HAP-1 (cell line): ENCODE measurements around the gene SLC6A20.
A peak's percentile ranks its signal among the peaks of the same experiment; 100 is the strongest.

ENCODE experiments used
- DNase-seq, 2 experiments: peaks; one replicate each; pipeline ENCODE4 v3.0.0-alpha.2; 2016 to 2020; ENCODE audit warnings: low spot score in 2 of 2
- H3K27me3 ChIP-seq: fragments of 250-450 bp; sonication (Bioruptor Pico); 2 replicates; pipeline ENCODE4 v1.5.1; 2020; ENCODE audit warnings: low read depth, mild to moderate bottlenecking, moderate library complexity
- H3K36me3 ChIP-seq: fragments of 250-450 bp; sonication (Bioruptor Pico); replicated peaks from 2 replicates; pipeline ENCODE4 v1.5.1; 2020; ENCODE audit warnings: mild to moderate bottlenecking
- H3K4me1 ChIP-seq: fragments of 250-450 bp; sonication (Bioruptor Pico); 2 replicates; pipeline ENCODE4 v1.5.1; 2020; ENCODE audit warnings: mild to moderate bottlenecking
- H3K4me3 ChIP-seq: fragments of 250-450 bp; sonication (Bioruptor Pico); 2 replicates; pipeline ENCODE4 v1.5.1; 2020; ENCODE audit warnings: mild to moderate bottlenecking, moderate library complexity
- H3K9me3 ChIP-seq: fragments of 250-450 bp; sonication (Bioruptor Pico); 2 replicates; pipeline ENCODE4 v1.5.1; 2020; ENCODE audit warnings: mild to moderate bottlenecking, moderate library complexity
- in situ Hi-C: fragments of 300-500 bp; cut with MboI; formaldehyde crosslinking; loops from 3 replicates; pipeline ENCODE4 v1.14.3; 2020; ENCODE audit warnings: low sequenced_read_pairs, inconsistent platforms, mixed read lengths

SLC6A20 gene

DNA sequence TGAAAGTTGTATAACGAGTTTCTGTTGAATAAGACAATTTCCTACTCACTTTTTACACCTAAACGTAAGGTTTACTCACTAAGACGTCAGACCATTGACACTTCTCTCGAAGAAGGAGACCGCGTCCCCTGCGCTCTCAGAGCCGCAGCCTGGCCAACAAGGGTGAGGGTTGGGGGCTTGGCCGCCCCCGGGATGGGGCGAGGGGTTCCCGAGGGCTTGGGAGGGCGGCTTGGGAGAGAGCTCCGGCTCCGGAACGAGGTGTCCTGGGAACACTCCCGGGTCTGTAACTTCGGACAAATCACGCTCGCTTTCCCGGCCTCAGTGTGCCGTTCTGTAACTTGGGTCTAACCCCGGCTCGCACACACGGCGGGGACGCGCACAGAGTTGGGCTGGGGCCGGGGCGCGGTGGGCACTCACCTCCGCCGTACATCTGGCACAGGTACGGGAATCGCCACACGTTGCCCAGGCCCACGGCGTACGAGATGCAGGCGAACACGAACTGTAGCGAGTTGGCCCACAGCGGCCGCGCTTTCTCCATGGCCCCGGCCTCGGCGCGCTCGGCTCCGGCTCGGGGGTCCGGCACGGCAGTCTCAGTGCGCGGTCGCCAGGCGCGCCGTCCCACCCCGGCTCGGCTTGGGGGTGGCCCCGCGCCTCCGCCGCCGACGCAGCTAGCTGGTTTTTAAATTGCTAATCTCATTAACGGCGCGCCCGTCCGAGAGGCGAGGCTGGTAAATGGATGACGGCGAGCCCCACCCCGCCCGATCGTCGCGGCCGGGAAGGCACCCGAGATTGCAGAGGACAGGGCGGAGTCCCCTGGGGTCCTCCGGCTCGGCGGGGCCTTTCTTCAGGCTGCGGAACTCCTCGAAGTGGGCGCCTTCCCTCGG is at the start of gene SLC6A20:
Gene SLC6A20 (minus strand): TSS at position 655 of the 884 bp plus-strand sequence. CDS start 117 bp downstream, at position 538.
- no peak for DNase-seq
- H3K9me3 ChIP-seq, result no peaks in the 10 kb centered on the region
- peaks cover 9% of the 10 kb centered on the region for H3K27me3 ChIP-seq
- H3K4me3 ChIP-seq, result no peak within 1 kb of the TSS
- H3K4me1 ChIP-seq, result no peaks in the 10 kb centered on the region
- no peaks in the 10 kb centered on the region for H3K36me3 ChIP-seq
- in situ Hi-C loops, result no loop called here

DNA sequence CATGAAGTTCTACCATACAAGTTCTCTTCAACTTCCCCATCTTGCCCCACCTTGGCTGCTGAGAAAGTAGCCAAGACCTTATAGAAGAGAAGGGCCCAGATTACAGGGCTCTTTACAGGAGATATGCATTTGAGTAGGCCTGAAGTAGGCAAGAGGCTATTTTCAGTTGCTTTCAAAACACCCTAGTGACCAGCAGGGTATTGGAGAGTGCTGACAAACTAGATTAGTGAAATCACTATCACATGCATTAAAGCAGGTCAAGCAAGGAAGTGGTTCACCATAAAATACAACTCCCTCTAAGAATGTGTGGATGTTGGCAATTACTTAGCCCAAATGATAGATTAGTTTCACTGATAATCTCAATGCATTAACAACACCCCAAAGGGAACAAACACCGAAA is 48.3 kb upstream of the SLC6A20 start:
- H3K4me3 ChIP-seq, result no peak overlapping the region
- H3K4me1 ChIP-seq, result peaks cover 3% of the 10 kb centered on the region; the same call in 1 of the 2 replicates
- no peak for DNase-seq
- in situ Hi-C loops, result no loop called here
- no peaks in the 10 kb centered on the region for H3K36me3 ChIP-seq
- H3K27me3 ChIP-seq, result peaks cover 23% of the 10 kb centered on the region
- 0 out of 2 replicates have a peak, but pooled peaks cover 2% of the 10 kb centered on the region for H3K9me3 ChIP-seq

DNA sequence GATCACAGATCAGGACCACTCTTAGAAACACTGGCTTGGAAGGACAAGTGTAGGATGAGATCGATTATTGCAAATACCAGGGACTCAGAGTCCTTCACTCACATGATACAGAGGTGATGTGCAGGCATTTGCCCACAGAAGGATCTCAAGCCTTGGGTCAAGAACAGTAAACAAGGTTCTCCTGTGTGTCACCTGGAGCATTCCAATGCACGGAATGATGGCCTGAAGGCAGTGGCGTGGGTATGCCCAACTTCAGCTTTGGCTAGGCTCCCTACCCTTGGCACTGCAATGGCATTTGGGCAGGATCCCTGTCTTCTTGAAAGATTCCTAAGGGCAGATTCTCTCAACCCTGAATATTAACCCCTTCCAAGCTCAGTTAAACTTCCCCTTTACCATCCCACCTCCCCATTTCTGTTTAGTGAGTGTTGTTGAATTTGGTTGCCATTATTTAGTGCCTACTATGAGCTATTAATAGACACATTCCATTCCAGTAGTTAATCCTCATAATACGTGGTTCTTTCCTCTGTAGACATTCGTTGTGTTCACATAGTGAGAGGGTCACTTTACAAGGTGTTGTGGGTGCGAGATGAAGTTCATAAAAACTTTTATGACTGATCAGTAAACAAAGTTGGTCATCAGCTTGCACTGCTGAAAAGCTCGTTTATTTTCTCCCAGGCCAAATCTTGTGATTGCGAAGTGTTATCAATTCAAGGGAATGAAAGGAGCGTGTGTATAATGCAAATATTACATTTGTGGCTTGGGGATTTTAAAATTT is 46.7 kb upstream of the SLC6A20 start:
- in situ Hi-C loops, result no loop called here
- Histone ChIP-seq H3K9me3 (0 out of 2 replicates have a peak, but pooled peaks cover 2% of the 10 kb centered on the region), H3K27me3 (peaks cover 16% of the 10 kb centered on the region), H3K4me1 (peaks cover 3% of the 10 kb centered on the region; the same call in 1 of the 2 replicates), H3K4me3 (no peak overlapping the region), H3K36me3 (no peaks in the 10 kb centered on the region)
- DNase-seq, result no peak

- H3K27me3 ChIP-seq, result peaks cover 11% of the 10 kb centered on the region
- peaks cover 3% of the 10 kb centered on the region; the same call in 1 of the 2 replicates for H3K4me1 ChIP-seq
- 0 out of 2 replicates have a peak, but pooled peaks cover 2% of the 10 kb centered on the region for H3K9me3 ChIP-seq
- DNase-seq, result peak; percentile 90 to 91
- H3K36me3 ChIP-seq, result no peaks in the 10 kb centered on the region
- in situ Hi-C loops, result no loop called here
- H3K4me3 ChIP-seq, result peak within 1 kb of the TSS; percentile 63
Observed at GRCh38 chr3:45841757-45842491, 45.6 kb upstream of the SLC6A20 start, which contains the start of gene LZTFL1. LZTFL1 (minus strand) TSS chr3:45842119; CDS start chr3:45841991, 128 bp downstream.

DNA sequence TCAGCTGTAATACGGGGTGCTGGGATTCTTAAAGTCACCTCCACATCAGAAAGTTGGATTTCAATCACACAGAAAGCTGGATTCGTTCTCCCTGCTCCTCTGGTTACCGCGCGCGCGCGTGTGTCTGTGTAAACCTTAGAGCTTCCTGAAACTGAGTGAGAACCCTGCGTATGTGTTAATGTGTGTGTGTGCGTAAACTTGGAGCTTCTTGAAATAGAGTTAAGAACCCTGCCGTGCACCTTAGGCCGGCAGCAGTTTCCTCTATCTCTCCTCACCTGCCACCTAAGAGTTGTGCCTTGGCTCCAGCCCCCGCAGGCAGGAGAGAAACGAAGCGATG is 45.1 kb upstream of the SLC6A20 start:
- in situ Hi-C loops, result no loop called here
- Histone ChIP-seq H3K9me3 (0 out of 2 replicates have a peak, but pooled peaks cover 2% of the 10 kb centered on the region), H3K27me3 (peaks cover 10% of the 10 kb centered on the region), H3K4me3 (peak overlapping the region; percentile 63), H3K36me3 (no peaks in the 10 kb centered on the region), H3K4me1 (peaks cover 3% of the 10 kb centered on the region; the same call in 1 of the 2 replicates)
- DNase-seq, result no peak

DNA sequence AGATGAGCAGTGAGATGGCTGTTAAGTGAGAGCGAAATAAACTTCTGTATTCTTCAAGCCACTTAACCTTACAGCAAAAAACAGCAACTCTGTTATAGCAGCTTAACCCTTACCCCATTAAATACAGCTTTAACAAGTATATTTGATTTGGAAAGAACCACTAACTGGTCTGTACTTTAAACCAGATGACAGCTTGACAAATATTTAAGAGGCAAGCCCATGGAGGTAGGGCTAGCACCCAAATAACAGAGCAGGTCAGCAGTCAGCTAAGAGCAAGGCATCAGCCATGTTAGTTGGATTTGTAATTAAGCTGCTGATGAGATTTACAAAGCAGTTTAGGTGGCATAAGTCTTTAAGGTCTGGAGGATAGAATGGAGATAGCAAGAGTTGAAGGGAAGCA is 42.1 kb upstream of the SLC6A20 start:
- Histone ChIP-seq H3K27me3 (no peaks in the 10 kb centered on the region), H3K4me3 (no peak overlapping the region), H3K4me1 (peaks cover 3% of the 10 kb centered on the region; the same call in 1 of the 2 replicates), H3K9me3 (0 out of 2 replicates have a peak, but pooled peaks cover 2% of the 10 kb centered on the region), H3K36me3 (no peaks in the 10 kb centered on the region)
- in situ Hi-C loops, result no loop called here
- no peak for DNase-seq

GRCh38 chr3:45832699-45833098 is 36.4 kb upstream of the SLC6A20 start:
- H3K4me3 ChIP-seq, result no peak overlapping the region
- in situ Hi-C loops, result no loop called here
- H3K9me3 ChIP-seq, result no peaks in the 10 kb centered on the region
- no peak for DNase-seq
- H3K4me1 ChIP-seq, result no peaks in the 10 kb centered on the region
- no peaks in the 10 kb centered on the region; the same call in 1 of the 2 replicates for H3K36me3 ChIP-seq
- no peaks in the 10 kb centered on the region for H3K27me3 ChIP-seq

GRCh38 chr3:45830121-45830520 is 33.8 kb upstream of the SLC6A20 start:
- H3K27me3 ChIP-seq, result no peaks in the 10 kb centered on the region
- no peak overlapping the region for H3K4me3 ChIP-seq
- in situ Hi-C loops, result no loop called here
- DNase-seq, result no peak
- H3K9me3 ChIP-seq, result no peaks in the 10 kb centered on the region
- no peaks in the 10 kb centered on the region for H3K4me1 ChIP-seq
- H3K36me3 ChIP-seq, result no peaks in the 10 kb centered on the region; the same call in 1 of the 2 replicates

DNA sequence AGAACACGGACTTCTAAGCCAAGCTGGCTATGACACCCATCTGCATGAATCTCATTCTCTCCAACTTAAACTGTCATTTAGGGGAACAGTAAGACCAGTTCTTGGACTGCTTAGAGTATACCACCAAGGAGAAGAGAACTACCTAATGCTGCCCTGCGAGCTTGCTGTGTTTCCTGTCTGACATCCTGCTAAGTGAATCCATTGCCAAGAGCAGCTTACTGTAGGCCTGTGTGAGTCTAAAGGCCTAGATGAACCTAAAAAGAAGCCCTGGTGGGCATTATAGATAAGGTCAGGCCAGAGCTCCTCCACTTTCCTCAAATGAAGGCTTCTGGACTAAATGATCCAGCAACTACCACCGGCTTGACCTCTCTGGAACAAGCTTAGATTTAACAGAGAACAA is 30.6 kb upstream of the SLC6A20 start:
- no peaks in the 10 kb centered on the region for H3K4me1 ChIP-seq
- no peak for DNase-seq
- in situ Hi-C loops, result no loop called here
- no peaks in the 10 kb centered on the region for H3K9me3 ChIP-seq
- no peaks in the 10 kb centered on the region for H3K27me3 ChIP-seq
- H3K4me3 ChIP-seq, result no peak overlapping the region
- H3K36me3 ChIP-seq, result no peaks in the 10 kb centered on the region

GRCh38 chr3:45826321-45826720 is 30.0 kb upstream of the SLC6A20 start:
- Histone ChIP-seq H3K27me3 (no peaks in the 10 kb centered on the region), H3K4me1 (no peaks in the 10 kb centered on the region), H3K4me3 (no peak overlapping the region), H3K9me3 (no peaks in the 10 kb centered on the region), H3K36me3 (no peaks in the 10 kb centered on the region)
- no peak for DNase-seq
- in situ Hi-C loops, result no loop called here

DNA sequence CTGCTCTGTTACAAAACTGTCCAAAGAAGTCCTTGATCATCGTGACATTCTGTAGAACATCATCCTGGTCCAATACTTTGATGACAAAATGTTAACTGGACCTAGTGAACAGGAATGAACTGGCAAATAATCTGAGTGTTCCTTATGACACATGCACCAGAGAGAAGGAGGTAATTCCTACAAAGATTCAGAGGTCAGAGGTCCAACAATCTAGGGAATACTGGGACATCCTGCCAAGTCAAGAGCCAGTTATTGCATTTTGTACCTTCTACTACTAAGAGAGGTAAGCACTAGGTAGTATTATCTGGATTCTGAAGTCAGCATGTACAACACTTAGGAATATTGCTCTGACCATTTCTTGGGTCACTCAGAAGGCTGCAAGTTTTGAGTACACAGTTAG is 24.8 kb upstream of the SLC6A20 start:
- no peak for DNase-seq
- no peak overlapping the region for H3K4me3 ChIP-seq
- in situ Hi-C loops, result no loop called here
- H3K36me3 ChIP-seq, result no peaks in the 10 kb centered on the region
- H3K27me3 ChIP-seq, result no peaks in the 10 kb centered on the region
- peaks cover 3% of the 10 kb centered on the region; the same call in 1 of the 2 replicates for H3K9me3 ChIP-seq
- no peaks in the 10 kb centered on the region for H3K4me1 ChIP-seq

GRCh38 chr3:45819543-45819942 is 23.2 kb upstream of the SLC6A20 start:
- Histone ChIP-seq H3K36me3 (no peaks in the 10 kb centered on the region), H3K4me1 (no peaks in the 10 kb centered on the region), H3K27me3 (no peaks in the 10 kb centered on the region), H3K4me3 (no peak overlapping the region), H3K9me3 (peaks cover 3% of the 10 kb centered on the region; the same call in 1 of the 2 replicates)
- in situ Hi-C loops, result no loop called here
- no peak for DNase-seq

- Histone ChIP-seq H3K4me3 (no peak overlapping the region), H3K27me3 (no peaks in the 10 kb centered on the region), H3K36me3 (no peaks in the 10 kb centered on the region), H3K9me3 (peaks cover 3% of the 10 kb centered on the region; the same call in 1 of the 2 replicates), H3K4me1 (no peaks in the 10 kb centered on the region)
- DNase-seq, result no peak
- in situ Hi-C loops, result no loop called here
Observed at GRCh38 chr3:45817831-45818522, 21.6 kb upstream of the SLC6A20 start.
